GM23338 (cell line): Measurements from ENCODE around the gene SERPINA1.

Source experiments
- CREB1 ChIP-seq: fragments of 250-450 bp; sonication (Bioruptor Pico); IDR thresholded peaks from 2 replicates; pipeline ENCODE4 v1.5.0; 2020; ENCODE audit warnings: low read depth, mild to moderate bottlenecking, moderate library complexity
- EZH2 ChIP-seq: fragments of 200-600 bp; sonication (generic); IDR thresholded peaks from one replicate; pipeline ENCODE4 v1.8.0; 2017; ENCODE audit warnings: antibody characterized with exemption, mild to moderate bottlenecking, low read depth; ENCODE audit not compliant: unreplicated experiment
- EZH2phosphoT487 ChIP-seq: fragments of 200-600 bp; sonication (generic); IDR thresholded peaks from one replicate; pipeline ENCODE4 v1.8.1; 2018; ENCODE audit warnings: antibody characterized with exemption; ENCODE audit not compliant: unreplicated experiment
- JUNB ChIP-seq: IDR thresholded peaks from one replicate; pipeline ENCODE4 v1.6.1; 2016; ENCODE audit warnings: antibody characterized with exemption; ENCODE audit not compliant: unreplicated experiment
- NANOG ChIP-seq: IDR thresholded peaks from 2 replicates; pipeline ENCODE4 v1.6.1; 2016; ENCODE audit warnings: antibody characterized with exemption, borderline replicate concordance
- POLR2AphosphoS5 ChIP-seq: IDR thresholded peaks from 2 replicates; pipeline ENCODE4 v1.6.1; 2016; ENCODE audit warnings: antibody characterized with exemption, low read depth
- ZNF114 ChIP-seq: fragments of 250-450 bp; sonication (Bioruptor Pico); IDR thresholded peaks from 2 replicates; pipeline ENCODE4 v1.5.0; 2020; ENCODE audit warnings: mild to moderate bottlenecking, moderate library complexity
- ZNF331 ChIP-seq: fragments of 250-450 bp; sonication (Bioruptor Pico); IDR thresholded peaks from 2 replicates; pipeline ENCODE4 v1.5.0; 2020; ENCODE audit warnings: low read depth, mild to moderate bottlenecking, moderate library complexity
- TF ChIP-seq, protein P1 (sequence below), 2 experiments: fragments of 200-600 bp in 1 of 2; sonication (generic) in 1 of 2; conservative IDR thresholded peaks; 2 replicates each; pipeline versions ENCODE4 v1.5.1 to v1.6.1; 2016 to 2017; ENCODE audit warnings: antibody characterized with exemption in 2 of 2, low read depth in 2 of 2, mild to moderate bottlenecking in 2 of 2, moderate library complexity in 1 of 2
- TF ChIP-seq, protein P2 (sequence below): IDR thresholded peaks from 2 replicates; pipeline ENCODE4 v1.6.1; 2016; ENCODE audit warnings: antibody characterized with exemption
- TF ChIP-seq, protein P3 (sequence below): IDR thresholded peaks from one replicate; pipeline ENCODE4 v1.6.1; 2018; ENCODE audit warnings: antibody characterized with exemption; ENCODE audit not compliant: unreplicated experiment

DNA sequence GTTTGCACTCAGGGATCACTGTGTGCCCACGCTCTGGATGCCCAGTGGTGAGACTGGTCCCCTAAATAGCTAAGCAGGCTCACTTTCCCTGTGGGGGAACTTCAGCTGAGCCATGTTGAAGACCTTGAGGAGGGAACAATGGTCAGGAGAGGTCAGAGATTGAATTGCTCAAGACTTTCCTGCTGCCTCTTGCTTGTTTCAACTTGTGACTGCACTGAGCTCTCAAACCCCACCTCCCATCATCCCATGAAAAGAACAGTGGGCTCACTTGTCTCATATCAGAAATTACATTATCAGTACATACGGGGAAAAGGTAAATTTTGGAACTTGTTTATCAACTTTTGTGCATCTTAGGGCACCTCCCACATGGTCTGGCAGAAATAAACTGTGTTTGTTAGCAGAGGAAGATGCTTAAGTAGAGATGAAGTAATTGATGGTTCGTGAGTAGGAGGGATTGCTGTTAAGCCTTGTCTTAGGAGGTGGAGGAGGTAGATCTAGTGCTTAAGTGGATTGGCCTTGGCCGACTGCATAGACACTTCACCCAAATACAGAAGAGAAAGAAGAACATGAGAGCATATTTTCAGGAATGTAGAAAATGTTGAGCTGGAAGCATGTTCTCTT, 15.0 kb upstream of the SERPINA1 start:
- TF ChIP-seq ZNF114 (CRISPR knock-in tag) = no peak
- TF ChIP-seq, protein P1, sequence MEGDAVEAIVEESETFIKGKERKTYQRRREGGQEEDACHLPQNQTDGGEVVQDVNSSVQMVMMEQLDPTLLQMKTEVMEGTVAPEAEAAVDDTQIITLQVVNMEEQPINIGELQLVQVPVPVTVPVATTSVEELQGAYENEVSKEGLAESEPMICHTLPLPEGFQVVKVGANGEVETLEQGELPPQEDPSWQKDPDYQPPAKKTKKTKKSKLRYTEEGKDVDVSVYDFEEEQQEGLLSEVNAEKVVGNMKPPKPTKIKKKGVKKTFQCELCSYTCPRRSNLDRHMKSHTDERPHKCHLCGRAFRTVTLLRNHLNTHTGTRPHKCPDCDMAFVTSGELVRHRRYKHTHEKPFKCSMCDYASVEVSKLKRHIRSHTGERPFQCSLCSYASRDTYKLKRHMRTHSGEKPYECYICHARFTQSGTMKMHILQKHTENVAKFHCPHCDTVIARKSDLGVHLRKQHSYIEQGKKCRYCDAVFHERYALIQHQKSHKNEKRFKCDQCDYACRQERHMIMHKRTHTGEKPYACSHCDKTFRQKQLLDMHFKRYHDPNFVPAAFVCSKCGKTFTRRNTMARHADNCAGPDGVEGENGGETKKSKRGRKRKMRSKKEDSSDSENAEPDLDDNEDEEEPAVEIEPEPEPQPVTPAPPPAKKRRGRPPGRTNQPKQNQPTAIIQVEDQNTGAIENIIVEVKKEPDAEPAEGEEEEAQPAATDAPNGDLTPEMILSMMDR (conservative IDR thresholded peaks at IDR 0.05; ENCODE audit: low read depth in 2 of 2) = no peak
- TF ChIP-seq POLR2AphosphoS5 = no peak
- TF ChIP-seq EZH2 = no peak
- TF ChIP-seq, protein P2, sequence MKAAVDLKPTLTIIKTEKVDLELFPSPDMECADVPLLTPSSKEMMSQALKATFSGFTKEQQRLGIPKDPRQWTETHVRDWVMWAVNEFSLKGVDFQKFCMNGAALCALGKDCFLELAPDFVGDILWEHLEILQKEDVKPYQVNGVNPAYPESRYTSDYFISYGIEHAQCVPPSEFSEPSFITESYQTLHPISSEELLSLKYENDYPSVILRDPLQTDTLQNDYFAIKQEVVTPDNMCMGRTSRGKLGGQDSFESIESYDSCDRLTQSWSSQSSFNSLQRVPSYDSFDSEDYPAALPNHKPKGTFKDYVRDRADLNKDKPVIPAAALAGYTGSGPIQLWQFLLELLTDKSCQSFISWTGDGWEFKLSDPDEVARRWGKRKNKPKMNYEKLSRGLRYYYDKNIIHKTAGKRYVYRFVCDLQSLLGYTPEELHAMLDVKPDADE = no peak
- TF ChIP-seq EZH2phosphoT487 = no peak
- TF ChIP-seq, protein P3, sequence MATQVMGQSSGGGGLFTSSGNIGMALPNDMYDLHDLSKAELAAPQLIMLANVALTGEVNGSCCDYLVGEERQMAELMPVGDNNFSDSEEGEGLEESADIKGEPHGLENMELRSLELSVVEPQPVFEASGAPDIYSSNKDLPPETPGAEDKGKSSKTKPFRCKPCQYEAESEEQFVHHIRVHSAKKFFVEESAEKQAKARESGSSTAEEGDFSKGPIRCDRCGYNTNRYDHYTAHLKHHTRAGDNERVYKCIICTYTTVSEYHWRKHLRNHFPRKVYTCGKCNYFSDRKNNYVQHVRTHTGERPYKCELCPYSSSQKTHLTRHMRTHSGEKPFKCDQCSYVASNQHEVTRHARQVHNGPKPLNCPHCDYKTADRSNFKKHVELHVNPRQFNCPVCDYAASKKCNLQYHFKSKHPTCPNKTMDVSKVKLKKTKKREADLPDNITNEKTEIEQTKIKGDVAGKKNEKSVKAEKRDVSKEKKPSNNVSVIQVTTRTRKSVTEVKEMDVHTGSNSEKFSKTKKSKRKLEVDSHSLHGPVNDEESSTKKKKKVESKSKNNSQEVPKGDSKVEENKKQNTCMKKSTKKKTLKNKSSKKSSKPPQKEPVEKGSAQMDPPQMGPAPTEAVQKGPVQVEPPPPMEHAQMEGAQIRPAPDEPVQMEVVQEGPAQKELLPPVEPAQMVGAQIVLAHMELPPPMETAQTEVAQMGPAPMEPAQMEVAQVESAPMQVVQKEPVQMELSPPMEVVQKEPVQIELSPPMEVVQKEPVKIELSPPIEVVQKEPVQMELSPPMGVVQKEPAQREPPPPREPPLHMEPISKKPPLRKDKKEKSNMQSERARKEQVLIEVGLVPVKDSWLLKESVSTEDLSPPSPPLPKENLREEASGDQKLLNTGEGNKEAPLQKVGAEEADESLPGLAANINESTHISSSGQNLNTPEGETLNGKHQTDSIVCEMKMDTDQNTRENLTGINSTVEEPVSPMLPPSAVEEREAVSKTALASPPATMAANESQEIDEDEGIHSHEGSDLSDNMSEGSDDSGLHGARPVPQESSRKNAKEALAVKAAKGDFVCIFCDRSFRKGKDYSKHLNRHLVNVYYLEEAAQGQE = no peak
- TF ChIP-seq CREB1 (CRISPR knock-in tag) = no peak
- TF ChIP-seq NANOG = no peak
- TF ChIP-seq ZNF331 (CRISPR knock-in tag) = no peak
- no peak for TF ChIP-seq JUNB
